Activated CD8-positive, alpha-beta T cell treated with anti-CD3 and anti-CD28 coated beads for 36 hours (primary cell): ENCODE results near the gene SYNPO2L. TPM values are rescaled to one million over a fixed set of nuclear protein-coding genes. Genes with fewer than 3 reads are reported as not detected.

Experiments used
- ATAC-seq: fragments of 200-7000 bp; cut with Tn5 transposase; one replicate; pipeline ENCODE4 v1.10.0; 2021; ENCODE audit warnings: mild to moderate bottlenecking, moderate library complexity
- CTCF ChIA-PET: fragments of 350-600 bp; sonication (Branson Sonifier 250); formaldehyde crosslinking; loops from one replicate; lab custom pipeline; 2021; ENCODE audit warnings: antibody characterized with exemption; lab: Charles Lee
- POLR2A ChIA-PET: fragments of 350-600 bp; sonication (Branson Sonifier 250); formaldehyde crosslinking; loops from one replicate; lab custom pipeline; 2021; ENCODE audit warnings: antibody characterized with exemption; lab: Charles Lee
- DNase-seq: peaks from one replicate; pipeline ENCODE4 v3.0.0-alpha.2; 2020
- H3K27ac Mint-ChIP-seq: one replicate; pipeline ENCODE4 v1.8.0; 2021; ENCODE audit warnings: mild to moderate bottlenecking, mixed read lengths
- H3K27me3 Mint-ChIP-seq: one replicate; pipeline ENCODE4 v1.8.0; 2021; ENCODE audit warnings: mixed read lengths
- H3K36me3 Mint-ChIP-seq: one replicate; pipeline ENCODE4 v1.8.0; 2021; ENCODE audit warnings: low read depth, mixed read lengths
- H3K4me1 Mint-ChIP-seq: one replicate; pipeline ENCODE4 v1.8.0; 2021; ENCODE audit warnings: low read depth, mixed read lengths
- H3K4me3 Mint-ChIP-seq: one replicate; pipeline ENCODE4 v1.8.0; 2021; ENCODE audit warnings: mild to moderate bottlenecking, moderate library complexity, mixed read lengths
- H3K9me3 Mint-ChIP-seq: one replicate; pipeline ENCODE4 v1.8.0; 2021; ENCODE audit warnings: mixed read lengths
- CTCF ChIP-seq: fragments of 200-600 bp; IDR thresholded peaks from one replicate; pipeline ENCODE4 v1.8.0; 2022; ENCODE audit warnings: antibody characterized with exemption, mild to moderate bottlenecking
- intact Hi-C: fragments of 100-400 bp; cut with micrococcal nuclease; formaldehyde crosslinking; loops from one replicate; pipeline ENCODE4 v1.10.0; 2022
- total RNA-seq, 2 experiments: library from RNA; stranded (reverse); gene quantifications; one replicate each; pipeline ENCODE4 v1.2.3, GENCODE V29; 2021

The SYNPO2L gene
- total RNA-seq, 2 experiments from 2014 or later = not detected

GRCh38 chr10:73653195-73653594 lies 2.6 kb downstream of the SYNPO2L start:
- Mint-ChIP-seq H3K9me3 (no peaks in the 10 kb centered on the region), H3K4me3 (no peak overlapping the region), H3K27me3 (peaks cover 3% of the 10 kb centered on the region), H3K36me3 (no peaks in the 10 kb centered on the region), H3K27ac (no peak overlapping the region), H3K4me1 (peaks cover 12% of the 10 kb centered on the region)
- intact Hi-C loops = no loop called here
- no peak for DNase-seq
- TF ChIP-seq CTCF = no peak
- ChIA-PET POLR2A (no interaction called here), CTCF (interaction anchor here (2.4 kb wide), 1 partner anchor 9 kb away, joined by 15 read pairs; no protein-coding TSS in a partner anchor)
- ATAC-seq = no peak

GRCh38 chr10:73650537-73651331 lies 5.1 kb downstream of the SYNPO2L start:
- ATAC-seq = no peak
- no peak for TF ChIP-seq CTCF

GRCh38 chr10:73649876-73650536 lies 5.8 kb downstream of the SYNPO2L start:
- TF ChIP-seq CTCF = no peak
- ChIA-PET POLR2A (no interaction called here), CTCF (interaction anchor here (9.2 kb wide), 1 partner anchor 120 kb away, joined by 143 read pairs; no protein-coding TSS in a partner anchor)
- H3K36me3 Mint-ChIP-seq = no peaks in the 10 kb centered on the region
- H3K27me3 Mint-ChIP-seq = peaks cover 3% of the 10 kb centered on the region
- no peaks in the 10 kb centered on the region for H3K9me3 Mint-ChIP-seq
- DNase-seq = no peak
- H3K4me1 Mint-ChIP-seq = peaks cover 4% of the 10 kb centered on the region
- H3K27ac Mint-ChIP-seq = no peak overlapping the region
- no peak overlapping the region for H3K4me3 Mint-ChIP-seq
- intact Hi-C loops = no loop called here
- no peak for ATAC-seq

More at GRCh38 chr10:73650537-73651331, 5.1 kb downstream of the SYNPO2L start:
- DNase-seq = no peak
- H3K4me1 Mint-ChIP-seq = peaks cover 7% of the 10 kb centered on the region
- no peak overlapping the region for H3K27ac Mint-ChIP-seq
- intact Hi-C loops = no loop called here
- no peaks in the 10 kb centered on the region for H3K9me3 Mint-ChIP-seq
- H3K4me3 Mint-ChIP-seq = no peak overlapping the region
- POLR2A ChIA-PET = interaction anchor here (0.9 kb wide), 1 partner anchor 229 kb away, joined by 3 read pairs; no protein-coding TSS in a partner anchor
- CTCF ChIA-PET = interaction anchor here (9.2 kb wide), 1 partner anchor 121 kb away, joined by 143 read pairs; no protein-coding TSS in a partner anchor
- H3K27me3 Mint-ChIP-seq = peaks cover 3% of the 10 kb centered on the region
- H3K36me3 Mint-ChIP-seq = no peaks in the 10 kb centered on the region

GRCh38 chr10:73648975-73649829 lies 6.6 kb downstream of the SYNPO2L start:
- Mint-ChIP-seq H3K4me3 (peak overlapping the region; percentile 8), H3K27ac (no peak overlapping the region), H3K27me3 (peaks cover 3% of the 10 kb centered on the region), H3K36me3 (no peaks in the 10 kb centered on the region), H3K9me3 (no peaks in the 10 kb centered on the region), H3K4me1 (peaks cover 11% of the 10 kb centered on the region)
- ChIA-PET CTCF (interaction anchor here (1.3 to 9.2 kb wide), 3 partner anchors 21 to 119 kb away, joined by 3 to 143 read pairs (median 3); no protein-coding TSS in a partner anchor), POLR2A (no interaction called here)
- TF ChIP-seq CTCF = no peak
- intact Hi-C loops = no loop called here
- ATAC-seq (no peak), DNase-seq (no peak)
